GM12864 (cell line): ENCODE results near the gene WDR86.

Source experiments
- DNase-seq: peaks from one replicate; pipeline ENCODE4 v3.0.0-alpha.2; 2011; ENCODE audit warnings: low read depth
- H3K4me3 ChIP-seq: 2 replicates; pipeline ENCODE4 v1.5.1; 2011; ENCODE audit warnings: mild to moderate bottlenecking, low read depth, low read length, control low read depth
- TF ChIP-seq, protein P1 (sequence below): IDR thresholded peaks from 2 replicates; pipeline ENCODE4 v1.5.1; 2011; ENCODE audit warnings: low read depth, mild to moderate bottlenecking, moderate library complexity, low read length, control low read depth, inconsistent platforms; ENCODE audit errors: missing control alignments

Gene WDR86

DNA sequence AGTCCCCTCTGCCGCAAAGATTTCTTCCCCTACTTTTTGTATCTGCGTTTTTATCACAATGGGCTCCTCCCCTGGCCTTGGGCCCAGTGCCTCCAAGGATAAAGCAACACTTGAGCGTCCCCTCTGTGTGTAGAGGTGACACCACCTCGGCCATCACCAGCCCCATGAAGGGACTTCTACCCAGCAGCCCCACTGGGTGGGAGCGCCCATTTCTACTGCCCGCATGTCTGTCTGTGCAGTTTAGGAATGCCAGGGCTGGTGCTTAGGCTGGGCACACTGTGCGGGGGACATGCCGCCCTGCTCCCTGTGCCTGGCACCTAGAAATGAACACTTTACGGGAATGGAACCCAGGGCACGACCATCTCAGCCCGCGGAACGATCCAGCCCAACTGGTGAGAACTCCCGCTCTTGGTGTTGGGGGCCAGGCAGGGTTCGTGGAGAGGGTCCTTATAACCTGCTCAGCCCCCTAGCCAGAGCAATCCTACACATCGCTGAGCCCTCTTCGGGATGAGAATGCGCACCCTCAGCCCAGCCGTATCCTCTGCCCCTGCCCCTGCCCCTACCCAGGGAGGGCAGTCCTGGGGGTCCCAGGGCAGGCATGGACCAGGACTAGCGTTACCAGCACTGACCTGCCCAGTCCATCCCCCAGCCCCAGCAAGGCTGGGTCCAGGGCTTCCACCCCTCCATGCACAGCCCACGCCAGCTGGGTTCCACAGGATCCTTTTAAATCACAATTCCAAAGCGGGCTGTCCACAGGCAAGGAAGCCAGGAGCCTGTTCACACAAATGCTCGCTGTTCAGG, 17.3 kb upstream of the WDR86 start:
- TF ChIP-seq, protein P1, sequence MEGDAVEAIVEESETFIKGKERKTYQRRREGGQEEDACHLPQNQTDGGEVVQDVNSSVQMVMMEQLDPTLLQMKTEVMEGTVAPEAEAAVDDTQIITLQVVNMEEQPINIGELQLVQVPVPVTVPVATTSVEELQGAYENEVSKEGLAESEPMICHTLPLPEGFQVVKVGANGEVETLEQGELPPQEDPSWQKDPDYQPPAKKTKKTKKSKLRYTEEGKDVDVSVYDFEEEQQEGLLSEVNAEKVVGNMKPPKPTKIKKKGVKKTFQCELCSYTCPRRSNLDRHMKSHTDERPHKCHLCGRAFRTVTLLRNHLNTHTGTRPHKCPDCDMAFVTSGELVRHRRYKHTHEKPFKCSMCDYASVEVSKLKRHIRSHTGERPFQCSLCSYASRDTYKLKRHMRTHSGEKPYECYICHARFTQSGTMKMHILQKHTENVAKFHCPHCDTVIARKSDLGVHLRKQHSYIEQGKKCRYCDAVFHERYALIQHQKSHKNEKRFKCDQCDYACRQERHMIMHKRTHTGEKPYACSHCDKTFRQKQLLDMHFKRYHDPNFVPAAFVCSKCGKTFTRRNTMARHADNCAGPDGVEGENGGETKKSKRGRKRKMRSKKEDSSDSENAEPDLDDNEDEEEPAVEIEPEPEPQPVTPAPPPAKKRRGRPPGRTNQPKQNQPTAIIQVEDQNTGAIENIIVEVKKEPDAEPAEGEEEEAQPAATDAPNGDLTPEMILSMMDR, result no peak
- no peak overlapping the region for H3K4me3 ChIP-seq
- DNase-seq, result no peak

DNA sequence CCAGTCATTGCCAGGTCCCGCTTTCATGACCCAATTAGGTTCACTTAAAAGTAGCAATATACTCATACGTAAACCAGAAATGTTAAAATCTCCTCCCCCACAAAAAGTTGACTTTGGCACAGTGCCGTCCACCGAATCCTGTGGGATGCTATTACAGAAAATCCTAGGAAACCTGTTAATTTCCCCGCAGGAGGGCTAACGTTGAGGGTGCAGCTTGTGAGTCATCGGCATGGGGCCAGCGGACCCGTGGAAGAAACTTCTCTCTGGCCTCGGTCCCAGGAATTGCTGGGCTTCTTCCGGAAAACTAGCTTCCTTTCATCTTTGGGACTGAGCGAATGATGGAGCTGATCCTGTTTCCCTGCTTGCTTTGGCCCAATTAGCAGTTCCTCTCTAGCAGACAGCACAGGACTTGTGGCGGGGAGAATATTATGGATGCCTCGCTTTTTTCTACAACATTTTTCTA, 16.6 kb upstream of the WDR86 start:
- no peak for DNase-seq
- TF ChIP-seq, protein P1, result no peak
- H3K4me3 ChIP-seq, result no peak overlapping the region

DNA sequence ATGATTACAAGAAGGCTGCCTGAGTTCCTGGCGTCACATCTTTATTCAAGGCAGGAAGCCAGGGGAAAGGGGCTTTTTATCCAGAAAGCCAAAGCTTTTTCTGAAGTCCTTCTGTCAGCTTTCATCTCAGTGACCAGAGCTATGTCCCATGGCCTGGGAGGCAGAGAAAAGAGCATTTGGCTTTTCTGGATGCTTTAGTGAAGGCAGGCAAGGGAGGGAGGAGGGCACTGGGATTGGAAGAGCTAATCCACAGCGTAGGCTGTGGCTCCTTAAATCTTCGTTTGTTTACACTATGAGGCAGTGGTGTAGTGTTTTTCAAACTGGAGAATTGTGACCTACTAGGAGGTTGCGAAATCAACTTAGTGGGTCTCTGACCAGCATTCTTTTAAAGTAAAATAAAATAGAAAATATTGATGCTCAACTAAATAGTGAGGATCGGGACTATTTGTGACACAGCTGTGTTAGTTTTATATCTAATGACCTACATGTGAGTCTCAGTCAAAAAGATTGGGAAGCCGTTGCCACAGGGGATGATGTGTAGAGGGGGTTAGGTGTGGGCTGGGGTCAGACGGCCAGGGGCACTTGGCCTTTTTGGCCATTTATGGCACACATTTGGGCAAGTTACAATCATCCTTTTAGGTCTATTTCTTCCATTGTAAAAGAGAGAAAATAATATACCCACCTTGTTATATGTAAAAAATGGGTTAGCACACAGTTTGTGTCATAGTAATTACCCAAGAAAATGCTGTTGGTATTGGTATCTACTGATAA, 16.0 kb upstream of the WDR86 start:
- no peak overlapping the region for H3K4me3 ChIP-seq
- TF ChIP-seq, protein P1, result no peak
- DNase-seq, result no peak

DNA sequence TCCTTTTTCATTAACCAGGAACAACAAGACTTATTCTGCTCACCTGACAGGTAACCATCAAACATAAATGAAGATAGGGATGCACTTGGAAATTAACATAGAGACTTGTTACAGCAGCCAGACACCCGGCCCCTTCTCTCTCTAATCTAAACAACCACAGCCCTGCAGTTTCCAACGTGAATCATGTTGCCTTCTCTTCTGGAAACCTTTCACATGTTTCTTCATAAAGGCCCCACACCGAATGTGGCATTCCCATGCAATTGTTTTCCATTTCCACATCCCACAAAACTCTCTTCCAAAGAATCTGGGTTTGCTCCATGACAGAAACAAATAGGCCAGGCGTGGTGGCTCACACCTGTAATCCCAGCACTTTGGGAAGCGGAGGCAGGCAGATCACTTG, 15.0 kb upstream of the WDR86 start:
- no peak for DNase-seq
- H3K4me3 ChIP-seq, result no peak overlapping the region
- TF ChIP-seq, protein P1, result no peak

DNA sequence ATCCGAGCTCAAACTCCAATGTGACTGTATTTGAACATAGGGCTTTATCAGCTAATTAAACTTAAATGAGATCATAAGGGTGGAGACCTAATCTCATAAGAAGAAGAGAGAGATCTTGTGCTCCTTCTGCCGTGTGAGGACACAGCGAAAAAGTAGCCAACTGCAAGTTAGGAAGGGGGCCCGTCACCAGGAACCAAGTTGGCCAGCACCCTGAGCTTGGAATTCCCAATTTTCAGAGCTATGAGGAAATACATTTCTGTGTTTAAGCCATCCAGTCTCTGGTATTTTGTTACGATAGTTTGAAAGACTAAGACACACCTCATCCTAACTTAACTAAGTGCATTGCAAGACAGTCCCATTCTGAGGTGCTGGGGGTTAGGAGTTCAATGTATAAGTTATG, 14.1 kb upstream of the WDR86 start:
- no peak for DNase-seq
- no peak overlapping the region for H3K4me3 ChIP-seq

DNA sequence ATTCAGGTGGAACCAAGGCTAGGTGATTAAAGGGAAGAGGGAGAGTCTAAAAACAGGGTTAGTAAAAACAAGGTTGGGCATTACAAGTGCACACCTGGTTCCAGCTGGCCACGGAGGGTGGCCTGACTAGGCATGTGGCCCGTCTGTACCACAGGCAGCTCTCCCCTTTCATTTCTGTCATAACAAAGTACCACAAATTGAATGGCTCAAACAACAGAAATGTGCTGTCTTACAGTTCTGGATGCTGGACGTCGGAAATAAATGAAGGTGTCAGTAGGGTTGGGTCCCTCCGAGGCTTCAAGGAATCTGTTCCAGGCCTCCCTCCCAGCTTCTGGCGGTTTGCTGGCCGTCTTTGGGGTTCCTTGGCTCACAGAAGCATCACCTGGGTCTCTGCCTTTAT, 13.4 kb upstream of the WDR86 start:
- no peak for DNase-seq

More for the DNA sequence above, 14.1 kb upstream of the WDR86 start:
- TF ChIP-seq, protein P1, result no peak

More for the DNA sequence above, 13.4 kb upstream of the WDR86 start:
- TF ChIP-seq, protein P1, result no peak
- H3K4me3 ChIP-seq, result no peak overlapping the region
